Measurements from ENCODE around the gene BEGAIN.

Gene BEGAIN

DNA sequence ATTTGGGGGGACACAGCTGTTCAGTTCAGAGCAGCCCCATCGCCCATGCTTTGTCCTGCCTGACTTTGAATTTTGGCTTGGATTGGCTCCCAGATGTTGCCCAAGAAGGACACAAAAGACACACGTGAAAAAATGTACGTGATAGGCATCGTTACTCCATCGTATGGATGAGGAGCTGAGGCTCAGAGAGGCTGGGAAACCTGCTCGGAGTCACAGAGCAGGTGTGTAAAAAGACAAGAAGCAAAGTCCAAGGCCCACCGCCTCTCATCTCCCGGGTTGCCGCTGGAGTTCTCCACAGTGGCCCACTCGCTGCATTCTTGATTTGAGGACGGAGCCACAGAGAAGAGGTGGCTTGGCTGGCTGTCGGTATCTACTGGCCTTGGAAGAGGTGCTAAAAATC, 41.0 kb upstream of the BEGAIN start:
- CTCF ChIA-PET, result no interaction called here
- no peak overlapping the region for H3K4me3 ChIP-seq (ENCODE audit: low read depth, low read length)
- TF ChIP-seq, protein P1, sequence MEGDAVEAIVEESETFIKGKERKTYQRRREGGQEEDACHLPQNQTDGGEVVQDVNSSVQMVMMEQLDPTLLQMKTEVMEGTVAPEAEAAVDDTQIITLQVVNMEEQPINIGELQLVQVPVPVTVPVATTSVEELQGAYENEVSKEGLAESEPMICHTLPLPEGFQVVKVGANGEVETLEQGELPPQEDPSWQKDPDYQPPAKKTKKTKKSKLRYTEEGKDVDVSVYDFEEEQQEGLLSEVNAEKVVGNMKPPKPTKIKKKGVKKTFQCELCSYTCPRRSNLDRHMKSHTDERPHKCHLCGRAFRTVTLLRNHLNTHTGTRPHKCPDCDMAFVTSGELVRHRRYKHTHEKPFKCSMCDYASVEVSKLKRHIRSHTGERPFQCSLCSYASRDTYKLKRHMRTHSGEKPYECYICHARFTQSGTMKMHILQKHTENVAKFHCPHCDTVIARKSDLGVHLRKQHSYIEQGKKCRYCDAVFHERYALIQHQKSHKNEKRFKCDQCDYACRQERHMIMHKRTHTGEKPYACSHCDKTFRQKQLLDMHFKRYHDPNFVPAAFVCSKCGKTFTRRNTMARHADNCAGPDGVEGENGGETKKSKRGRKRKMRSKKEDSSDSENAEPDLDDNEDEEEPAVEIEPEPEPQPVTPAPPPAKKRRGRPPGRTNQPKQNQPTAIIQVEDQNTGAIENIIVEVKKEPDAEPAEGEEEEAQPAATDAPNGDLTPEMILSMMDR (IDR thresholded peaks at IDR 0.05; ENCODE audit: insufficient read depth, low read length, missing control alignments), result no peak
- DNase-seq (ENCODE audit: low read depth, low spot score), result no peak
- POLR2A ChIA-PET, result no interaction called here

GRCh38 chr14:100626614-100627013, 39.4 kb upstream of the BEGAIN start:
- TF ChIP-seq, protein P1 (IDR thresholded peaks at IDR 0.05; ENCODE audit: insufficient read depth, low read length, missing control alignments), result no peak
- no peak overlapping the region for H3K4me3 ChIP-seq (ENCODE audit: low read depth, low read length)
- no peak for DNase-seq (ENCODE audit: low read depth, low spot score)
- ChIA-PET CTCF (interaction anchor here (0.7 to 1.3 kb wide), 4 partner anchors 13 to 235 kb away, joined by 3 to 7 read pairs (median 3); no protein-coding TSS in a partner anchor), POLR2A (no interaction called here)

DNA sequence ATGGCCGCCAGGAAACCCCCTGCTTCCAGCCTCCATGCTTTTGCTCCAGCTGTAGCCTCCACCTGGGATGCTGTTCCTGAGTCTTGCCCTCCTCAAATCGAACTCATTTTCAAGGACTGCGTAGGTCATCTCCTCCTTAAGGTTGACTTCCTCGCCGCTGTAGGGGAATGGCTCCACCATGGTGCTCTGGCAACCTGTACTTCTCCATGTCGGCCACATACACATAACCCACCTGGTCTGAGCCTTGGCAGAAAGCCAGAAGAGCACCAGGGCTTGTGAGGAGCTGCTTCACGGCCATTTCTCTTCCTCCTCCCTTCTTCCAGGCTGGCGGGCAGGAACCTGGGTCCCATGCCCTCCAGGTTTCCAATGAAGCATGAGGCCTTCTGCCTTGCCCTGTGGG, 36.7 kb upstream of the BEGAIN start:
- DNase-seq (ENCODE audit: low read depth, low spot score), result no peak
- no peak overlapping the region for H3K4me3 ChIP-seq (ENCODE audit: low read depth, low read length)
- ChIA-PET POLR2A (no interaction called here), CTCF (interaction anchor here (1.6 kb wide), 1 partner anchor 22 kb away, joined by 5 read pairs; no protein-coding TSS in a partner anchor)
- TF ChIP-seq, protein P1 (IDR thresholded peaks at IDR 0.05; ENCODE audit: insufficient read depth, low read length, missing control alignments), result no peak

GRCh38 chr14:100623557-100623956, 36.3 kb upstream of the BEGAIN start:
- H3K4me3 ChIP-seq (ENCODE audit: low read depth, low read length), result no peak overlapping the region
- POLR2A ChIA-PET, result no interaction called here
- TF ChIP-seq, protein P1 (IDR thresholded peaks at IDR 0.05; ENCODE audit: insufficient read depth, low read length, missing control alignments), result no peak
- DNase-seq (ENCODE audit: low read depth, low spot score), result no peak
- CTCF ChIA-PET, result interaction anchor here (1.6 kb wide), 1 partner anchor 23 kb away, joined by 5 read pairs; no protein-coding TSS in a partner anchor

DNA sequence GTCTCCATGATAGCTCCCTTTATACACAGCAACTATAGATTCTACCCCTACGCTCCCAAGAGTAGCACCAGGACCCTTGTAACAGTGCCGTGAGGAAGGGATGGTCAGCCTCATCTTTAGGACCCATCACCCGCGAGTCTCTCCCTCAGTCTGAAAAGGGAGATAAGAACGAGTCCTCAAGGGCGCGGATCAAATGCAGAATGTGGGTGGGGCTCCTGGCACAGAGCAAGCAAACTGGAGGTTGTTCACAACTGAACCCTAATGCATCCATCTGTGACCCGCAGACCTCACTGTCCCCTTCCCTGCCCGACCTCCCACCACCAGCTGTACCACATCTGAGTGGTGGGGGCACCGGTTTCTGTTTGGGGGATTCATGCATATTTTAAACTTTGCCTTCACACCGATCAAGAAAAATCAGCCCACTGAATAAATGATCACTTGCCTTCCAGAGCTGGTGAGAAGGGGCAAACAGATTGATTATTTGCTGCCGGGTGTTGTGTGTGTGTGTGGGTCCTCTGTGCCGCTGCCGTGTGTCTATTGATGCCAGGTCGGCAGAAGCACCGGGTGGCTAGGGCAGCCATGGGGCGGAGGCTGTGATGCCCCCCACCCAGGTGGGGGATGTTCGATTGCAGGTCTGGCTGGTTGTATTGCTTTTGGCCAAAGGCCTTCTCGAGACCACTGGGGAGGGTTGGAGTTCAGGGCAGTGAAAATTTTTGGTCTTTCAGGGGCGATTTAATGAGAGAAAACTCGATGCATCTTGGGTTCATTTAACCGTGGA, 35.7 kb upstream of the BEGAIN start:
- DNase-seq (ENCODE audit: low read depth, low spot score), result no peak

DNA sequence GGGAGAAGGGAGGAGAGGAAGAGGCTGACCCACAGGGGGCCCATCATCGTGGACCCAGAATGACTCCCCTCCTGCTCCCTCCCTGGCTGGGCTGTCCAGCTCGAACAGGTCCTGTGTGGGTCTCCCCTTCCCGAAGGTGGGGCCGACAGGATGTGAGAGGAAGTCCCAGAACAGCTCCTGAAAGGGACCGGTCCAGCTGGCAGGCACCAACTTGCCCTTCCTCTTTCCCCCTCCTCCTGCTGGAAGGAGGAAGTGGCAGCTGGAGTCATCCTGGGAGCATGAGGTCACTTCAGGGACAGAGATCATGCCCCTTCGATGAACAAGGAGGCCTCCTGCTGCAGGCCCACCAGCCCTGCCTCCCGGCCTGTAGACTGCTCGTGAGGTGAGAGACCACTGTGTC, 35.0 kb upstream of the BEGAIN start:
- no peak for DNase-seq (ENCODE audit: low read depth, low spot score)
- CTCF ChIA-PET, result no interaction called here

More for the DNA sequence above, 35.7 kb upstream of the BEGAIN start:
- POLR2A ChIA-PET, result no interaction called here
- H3K4me3 ChIP-seq (ENCODE audit: low read depth, low read length), result no peak overlapping the region
- TF ChIP-seq, protein P1 (IDR thresholded peaks at IDR 0.05; ENCODE audit: insufficient read depth, low read length, missing control alignments), result no peak
- CTCF ChIA-PET, result no interaction called here

More for the DNA sequence above, 35.0 kb upstream of the BEGAIN start:
- no peak overlapping the region for H3K4me3 ChIP-seq (ENCODE audit: low read depth, low read length)
- TF ChIP-seq, protein P1 (IDR thresholded peaks at IDR 0.05; ENCODE audit: insufficient read depth, low read length, missing control alignments), result no peak
- POLR2A ChIA-PET, result no interaction called here
